8988T (cell line): Measurements from ENCODE around the gene HUNK.

Experiments
- DNase-seq: peaks from one replicate; pipeline ENCODE4 v3.0.0; 2011

HUNK gene

GRCh38 chr21:31967334-31967733 is 94.5 kb downstream of the HUNK start:
- DNase-seq, result no peak

GRCh38 chr21:31972622-31973021 is 99.8 kb downstream of the HUNK start:
- DNase-seq, result no peak

- no peak for DNase-seq
Observed at GRCh38 chr21:31973402-31973944, 100.7 kb downstream of the HUNK start.

GRCh38 chr21:31974454-31974985 is 101.7 kb downstream of the HUNK start:
- DNase-seq, result no peak

- no peak for DNase-seq
Observed at GRCh38 chr21:31975491-31975890, 102.7 kb downstream of the HUNK start.

- DNase-seq, result no peak
Observed at GRCh38 chr21:31977816-31978215, 105.0 kb downstream of the HUNK start.

GRCh38 chr21:31983120-31983519 is 110.3 kb downstream of the HUNK start:
- no peak for DNase-seq

GRCh38 chr21:31983554-31983953 is 110.7 kb downstream of the HUNK start:
- DNase-seq, result no peak

- DNase-seq, result no peak
Observed at GRCh38 chr21:31985398-31985797, 112.6 kb downstream of the HUNK start.

- DNase-seq, result no peak
Observed at GRCh38 chr21:31986035-31986856, 113.4 kb downstream of the HUNK start.

GRCh38 chr21:31987696-31988095 is 114.9 kb downstream of the HUNK start:
- no peak for DNase-seq

GRCh38 chr21:31988492-31989290 is 115.9 kb downstream of the HUNK start:
- DNase-seq, result no peak

GRCh38 chr21:31991356-31992331 is 118.8 kb downstream of the HUNK start:
- no peak for DNase-seq

GRCh38 chr21:31992391-31992790 is 119.6 kb downstream of the HUNK start:
- no peak for DNase-seq

GRCh38 chr21:31993826-31994825 is 121.3 kb downstream of the HUNK start:
- no peak for DNase-seq

GRCh38 chr21:31997191-31997590 is 124.4 kb downstream of the HUNK start:
- no peak for DNase-seq

- no peak for DNase-seq
Observed at GRCh38 chr21:31999810-32000468, 127.1 kb downstream of the HUNK start.

- no peak for DNase-seq
Observed at GRCh38 chr21:32001390-32001789, 128.6 kb downstream of the HUNK start.

GRCh38 chr21:32003411-32003810 is 130.6 kb downstream of the HUNK start:
- no peak for DNase-seq

- no peak for DNase-seq
Observed at GRCh38 chr21:32004291-32004690, 131.5 kb downstream of the HUNK start.
